Gastroesophageal sphincter (tissue), 3 donors: ENCODE measurements around the gene GUCA2B.

ENCODE experiments used
- CTCF ChIP-seq, 4 experiments: fragments of 200-600 bp in 2 of 4; fragments of 450-650 bp in 2 of 4; sonication (generic) in 1 of 4; IDR thresholded peaks; one replicate each; pipeline ENCODE4 v1.5.1; 2017 to 2019; ENCODE audit warnings: antibody characterized with exemption in 4 of 4, mild to moderate bottlenecking in 2 of 4, moderate library complexity in 2 of 4
- POLR2AphosphoS5 ChIP-seq: sonication (generic); formaldehyde crosslinking; IDR thresholded peaks from one replicate; pipeline ENCODE4 v1.6.1; 2017; ENCODE audit warnings: antibody characterized with exemption

DNA sequence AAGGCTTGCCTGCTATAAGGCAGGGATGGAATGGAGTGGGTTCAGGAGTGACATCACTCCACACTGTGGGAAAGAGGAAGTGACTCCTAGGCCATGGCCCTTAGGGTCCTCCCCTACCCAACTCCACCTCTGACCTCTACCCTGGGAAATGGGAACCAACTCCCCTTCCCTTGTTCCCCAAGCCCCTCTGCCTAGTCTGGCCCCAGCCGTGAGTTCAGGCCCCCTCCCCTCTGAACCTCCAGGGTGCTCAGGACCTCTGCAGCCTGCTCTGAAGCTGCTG lies 15.1 kb downstream of the GUCA2B start:
- TF ChIP-seq CTCF (IDR thresholded peaks at IDR 0.05) (no peak), POLR2AphosphoS5 (no peak)
